Measurements from ENCODE around the gene PRR20D. TPM values are rescaled to one million over a fixed set of nuclear protein-coding genes. Genes with fewer than 3 reads are reported as not detected.

PRR20D gene
- total and polyA plus RNA-seq, 2 of the 8 experiments (the other 6 are each of a cell fraction or from before 2014, with no cell fraction given) = not detected

GRCh38 chr13:57123681-57124080, 36.8 kb upstream of the PRR20D start:
- no peak overlapping the region for H3K9ac ChIP-seq (replicated peaks in 1 of 4; ENCODE audit: extremely low read depth in 1 of 4, low read depth in 3 of 4, low read length in 3 of 4)
- POLR2A ChIA-PET (ENCODE audit: partially characterized antibody) = no interaction called here
- 93% methylated on average over 1 of the region's 1 CpG; no CpG with 5 or more reads in 1 of the 2 experiments for WGBS, 2 experiments (ENCODE audit: extremely low coverage in 1 of 2, insufficient coverage in 1 of 2, insufficient read length in 1 of 2, insufficient replicate concordance in 2 of 2, low coverage in 1 of 2, low lambda C conversion rate in 2 of 2, missing lambda C conversion rate in 1 of 2)

More at GRCh38 chr13:57123681-57124080, 36.8 kb upstream of the PRR20D start:
- no peaks in the 10 kb centered on the region for H3K27me3 ChIP-seq (replicated peaks in 1 of 4; ENCODE audit: control insufficient read depth in 3 of 4, extremely low read depth in 1 of 4, insufficient read depth in 3 of 4, low read length in 3 of 4)
- H3K18ac ChIP-seq (ENCODE audit: extremely low read depth, low read length) = no peak overlapping the region
- CTCF ChIA-PET (ENCODE audit: partially characterized antibody) = no interaction called here
- no peak overlapping the region for H3K14ac ChIP-seq (ENCODE audit: insufficient read length)
- TF ChIP-seq CHD1 (IDR thresholded peaks at IDR 0.05; ENCODE audit: low read depth, low read length) (no peak), TBP (IDR thresholded peaks at IDR 0.05; ENCODE audit: low read depth, low read length) (no peak), CTCF (IDR thresholded peaks at IDR 0.05; ENCODE audit: control extremely low read depth in 1 of 3, insufficient read depth in 1 of 3, low read depth in 1 of 3, low read length in 3 of 3) (no peak), USF2 (IDR thresholded peaks at IDR 0.05; ENCODE audit: low read length) (no peak), SAP30 (IDR thresholded peaks at IDR 0.05; ENCODE audit: insufficient read depth, insufficient replicate concordance, low read length) (no peak), EGR1 (IDR thresholded peaks at IDR 0.05; ENCODE audit: borderline replicate concordance, low read depth, low read length) (no peak), POLR2A (IDR thresholded peaks at IDR 0.05; ENCODE audit: control extremely low read depth in 1 of 2, low read depth in 2 of 2, low read length in 2 of 2) (no peak)
- no peak overlapping the region for H3K4me2 ChIP-seq (ENCODE audit: insufficient read depth in 1 of 2, low read depth in 2 of 2, low read length in 2 of 2)
- no peaks in the 10 kb centered on the region for H3K4me1 ChIP-seq (replicated peaks in 1 of 4; ENCODE audit: control insufficient read depth in 3 of 4, insufficient read depth in 4 of 4, low read length in 3 of 4)
- no peak overlapping the region for H2AFZ ChIP-seq (ENCODE audit: low read length)
- no peaks in the 10 kb centered on the region for H4K20me1 ChIP-seq (replicated peaks in 1 of 2; ENCODE audit: control insufficient read depth in 1 of 2, insufficient read depth in 2 of 2, low read length in 2 of 2)
- no peaks in the 10 kb centered on the region for H3K23me2 ChIP-seq (ENCODE audit: low read depth, low read length)
- H3K27ac ChIP-seq (ENCODE audit: low read depth, low read length) = no peak overlapping the region
- H3K79me2 ChIP-seq (ENCODE audit: control insufficient read depth in 1 of 2, insufficient read depth in 2 of 2, low read length in 2 of 2) = no peaks in the 10 kb centered on the region
- no peaks in the 10 kb centered on the region for H3K79me1 ChIP-seq (ENCODE audit: low read depth, low read length)
- no peaks in the 10 kb centered on the region for H3K9me3 ChIP-seq (ENCODE audit: insufficient read depth in 2 of 2, low read depth in 1 of 2, low read length in 1 of 2)
- no peak overlapping the region for H2BK5ac ChIP-seq (ENCODE audit: low read depth, low read length)
- no peak overlapping the region for H3K56ac ChIP-seq (replicated peaks; ENCODE audit: insufficient read length, low read depth, low read length)
- no peaks in the 10 kb centered on the region for H3K36me3 ChIP-seq (ENCODE audit: control insufficient read depth in 2 of 4, insufficient read depth in 4 of 4, low read length in 3 of 4)
- FAIRE-seq (no peak), DNase-seq (ENCODE audit: low read depth in 1 of 2, low spot score in 2 of 2) (no peak)
- no peak overlapping the region for H2BK12ac ChIP-seq (ENCODE audit: low read depth, low read length)
- H2BK20ac ChIP-seq (ENCODE audit: low read length) = no peak overlapping the region
- H4K91ac ChIP-seq (replicated peaks; ENCODE audit: insufficient read length, low read length) = no peak overlapping the region
- no peak overlapping the region for H4K8ac ChIP-seq (ENCODE audit: extremely low read depth, insufficient read depth, low read length)
- H2BK120ac ChIP-seq (replicated peaks; ENCODE audit: low read depth, low read length) = no peak overlapping the region
- no peak overlapping the region for H3K23ac ChIP-seq (ENCODE audit: insufficient read length)
- no peak overlapping the region for H2AK5ac ChIP-seq (ENCODE audit: low read depth, low read length)
- H3K4ac ChIP-seq (replicated peaks; ENCODE audit: insufficient read length, low read depth, low read length) = no peak overlapping the region
- no peak overlapping the region for H4K5ac ChIP-seq (ENCODE audit: insufficient read length, low read depth, low read length)
- H2BK15ac ChIP-seq (ENCODE audit: low read length) = no peak overlapping the region
- no peak overlapping the region for H3K4me3 ChIP-seq (ENCODE audit: extremely low read depth in 1 of 4, insufficient read depth in 2 of 4, low read depth in 3 of 4, low read length in 4 of 4)
